Nucleus accumbens (tissue), 56 donors: ENCODE data around the gene COG2.
"Not testable (repeated sequence)": the region's sequence is repeated elsewhere in the genome, so short reads cannot be mapped to it uniquely, and the experiment has no call there.

Source experiments
- DNase-seq, 56 donors: peaks; one replicate each; lab custom pipeline; 2025; lab: John Stamatoyannopoulos, UW

Gene COG2

DNA sequence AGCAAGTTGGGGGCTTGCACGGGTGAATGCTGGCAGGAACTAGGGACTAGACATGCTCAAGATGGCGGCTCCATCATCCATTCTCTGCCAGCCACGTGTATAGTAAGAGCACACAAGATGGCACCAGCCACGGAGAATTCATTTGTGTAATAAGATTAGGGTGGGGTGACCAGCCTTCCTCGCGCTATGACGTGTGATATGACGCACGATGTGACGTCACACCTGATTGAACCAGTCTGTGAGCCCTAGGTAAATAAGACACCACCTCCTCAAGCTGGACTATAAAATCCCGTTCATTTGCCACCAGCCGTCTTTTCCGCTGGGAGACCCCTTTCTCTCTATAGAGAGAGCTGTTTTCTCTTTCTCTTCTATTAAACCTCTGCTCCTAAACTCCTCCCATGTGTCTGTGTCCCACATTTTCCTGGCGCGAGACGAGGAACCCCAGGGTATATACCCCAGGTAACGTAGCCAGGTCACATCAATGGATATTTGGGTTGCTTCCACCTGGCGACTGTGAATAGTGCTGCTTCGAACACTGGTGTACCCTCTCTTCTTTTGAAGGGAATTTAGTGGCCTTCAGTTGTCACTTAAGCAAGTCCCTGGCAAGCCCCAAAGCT lies 18.1 kb upstream of the COG2 start:
- no peak for DNase-seq

DNA sequence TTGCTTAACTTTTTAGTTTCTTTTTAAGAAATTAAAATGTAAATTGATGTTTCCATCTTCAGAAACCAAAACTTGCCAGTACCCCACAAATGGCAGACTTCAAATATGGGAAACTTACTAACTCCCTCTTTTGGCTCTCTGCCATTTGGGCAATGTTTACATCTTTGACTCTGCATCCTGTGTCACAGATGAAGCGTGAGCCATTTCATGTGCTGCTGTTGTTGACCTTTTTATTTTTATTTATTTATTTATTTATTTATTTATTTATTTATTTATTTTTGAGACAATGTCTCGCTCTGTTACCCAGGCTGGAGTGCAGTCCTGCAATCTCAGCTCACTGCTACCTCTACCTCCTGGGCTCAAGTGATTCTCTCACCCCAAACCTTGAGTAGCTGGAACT lies 16.0 kb upstream of the COG2 start:
- no peak for DNase-seq

GRCh38 chr1:230627767-230628166 lies 14.5 kb upstream of the COG2 start:
- no peak for DNase-seq

GRCh38 chr1:230629511-230629910 lies 12.8 kb upstream of the COG2 start:
- DNase-seq = no peak

DNA sequence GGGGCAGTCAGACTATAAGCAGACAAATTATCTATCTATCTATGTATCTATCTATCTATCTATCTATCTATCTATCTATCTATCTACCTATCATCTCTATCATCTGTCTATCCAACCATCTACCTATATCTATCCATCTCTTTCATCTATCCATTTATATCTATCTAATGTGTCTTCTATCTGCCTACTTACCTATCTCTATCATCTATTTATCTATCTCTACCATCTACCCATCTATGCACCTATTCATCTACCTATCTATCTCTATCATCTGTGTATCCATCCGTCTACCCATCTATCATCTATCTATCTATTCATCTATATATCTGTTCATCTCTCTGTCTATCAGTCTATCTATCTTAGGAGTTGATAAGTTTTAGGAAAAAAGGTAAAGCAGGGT lies 10.8 kb upstream of the COG2 start:
- DNase-seq = no peak

DNA sequence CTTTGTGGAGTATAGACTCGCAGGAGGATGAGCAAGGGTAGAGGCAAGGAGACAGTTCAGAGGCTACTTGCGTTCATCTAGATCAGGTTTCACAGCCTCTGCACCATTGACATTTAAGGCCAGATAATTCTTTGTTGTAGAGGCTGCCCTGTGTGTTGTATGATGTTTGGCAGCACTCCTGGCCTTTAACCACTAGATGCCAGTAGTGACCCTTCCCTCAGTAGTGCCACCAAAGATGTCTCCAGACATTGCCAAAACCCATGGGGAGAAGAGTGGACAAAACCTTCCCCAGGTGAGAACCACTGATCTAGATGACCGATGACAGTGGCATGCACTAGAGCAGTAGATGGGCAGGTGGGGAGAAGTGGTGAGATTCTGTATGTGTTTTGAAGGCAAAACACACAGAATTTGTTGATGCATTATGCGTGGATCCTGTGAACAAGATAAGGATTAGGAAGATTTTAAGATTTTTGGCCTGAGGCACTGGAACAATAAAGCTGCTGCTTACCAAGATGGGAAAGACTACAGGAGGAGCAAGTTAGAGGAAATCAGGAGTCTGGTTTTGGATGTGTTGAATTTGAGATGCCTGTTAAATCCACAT lies 9.9 kb upstream of the COG2 start:
- DNase-seq = peak in 17 of 56 donors; percentile 2 to 43 (median 12)

- DNase-seq = no peak
Measured at GRCh38 chr1:230633469-230633868, 8.8 kb upstream of the COG2 start.

DNA sequence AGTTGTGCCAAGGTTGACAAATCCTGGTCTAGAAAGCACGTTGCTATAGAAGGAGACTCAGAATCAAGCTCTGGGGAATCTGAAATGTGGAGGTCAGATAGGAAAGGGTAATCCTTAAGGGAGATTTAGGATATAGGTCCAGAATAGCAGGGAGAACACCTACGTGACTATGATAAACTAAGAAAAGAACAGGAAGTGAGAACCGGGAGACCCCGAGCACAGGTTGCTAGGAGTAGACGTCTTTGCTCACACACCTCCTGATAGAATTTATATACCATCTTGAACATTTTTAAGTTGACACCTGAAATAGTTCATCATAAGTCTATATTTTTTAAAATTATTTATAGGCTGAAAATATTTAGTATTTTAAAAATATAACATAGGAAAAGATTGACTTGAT lies 7.9 kb upstream of the COG2 start:
- no peak for DNase-seq

GRCh38 chr1:230636575-230637148 lies 5.6 kb upstream of the COG2 start:
- DNase-seq = no peak

GRCh38 chr1:230639714-230640209 lies 2.5 kb upstream of the COG2 start:
- DNase-seq = no peak

- DNase-seq = no peak
Measured at GRCh38 chr1:230641346-230641745, 935 bp upstream of the COG2 start.

- peak in 1 of 56 donors; percentile 35 for DNase-seq
Measured at GRCh38 chr1:230641900-230642262, 400 bp upstream of the COG2 start.

DNA sequence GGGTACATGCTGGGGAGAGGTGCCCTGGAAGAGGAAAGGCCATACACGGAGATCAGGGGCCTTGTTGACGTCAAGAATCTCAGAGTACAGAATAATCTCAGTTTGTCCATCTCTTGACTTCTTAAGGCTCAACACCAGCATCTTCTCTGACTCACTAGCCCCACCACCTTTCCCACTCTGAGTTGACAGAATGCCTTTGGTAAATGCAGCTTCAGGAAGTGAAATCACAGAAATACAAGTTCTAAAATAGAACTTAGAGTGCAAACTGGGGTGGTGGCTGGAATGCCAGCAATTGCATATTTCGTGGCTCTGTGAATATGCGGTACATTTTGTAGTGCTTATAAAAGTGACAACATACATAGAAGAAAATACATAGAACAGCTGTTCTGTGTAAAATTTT lies 1.6 kb downstream of the COG2 start:
- no peak for DNase-seq

GRCh38 chr1:230646710-230647302 lies 4.5 kb downstream of the COG2 start:
- no peak for DNase-seq

- DNase-seq = no peak
Measured at GRCh38 chr1:230647321-230647720, 5.0 kb downstream of the COG2 start.

DNA sequence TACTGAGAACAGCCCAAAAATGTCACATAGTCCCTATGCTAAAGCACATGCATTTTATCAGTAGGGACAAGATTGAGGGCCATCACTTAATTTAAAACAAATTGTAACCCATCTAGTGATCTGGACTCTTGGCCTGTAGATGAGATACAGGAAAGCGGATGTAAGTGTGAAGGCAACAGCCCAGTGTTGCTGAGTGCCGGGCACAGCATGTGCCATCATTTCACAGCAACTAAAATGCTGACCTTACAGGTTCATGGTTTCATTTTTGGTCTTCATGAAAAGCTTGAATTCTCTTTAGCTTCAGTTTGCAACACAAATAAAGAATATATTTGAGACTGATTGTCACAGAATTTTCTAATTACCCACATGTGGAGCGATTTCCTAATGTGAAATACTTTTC lies 5.8 kb downstream of the COG2 start:
- no peak for DNase-seq

GRCh38 chr1:230650300-230650699 lies 8.0 kb downstream of the COG2 start:
- DNase-seq = no peak

- no peak for DNase-seq
Measured at GRCh38 chr1:230651235-230651634, 9.0 kb downstream of the COG2 start.

- DNase-seq = not testable (repeated sequence)
Measured at GRCh38 chr1:230656719-230657118, 14.4 kb downstream of the COG2 start.

GRCh38 chr1:230658103-230658502 lies 15.8 kb downstream of the COG2 start:
- not testable (repeated sequence) for DNase-seq

- DNase-seq = no peak
Measured at GRCh38 chr1:230658691-230659090, 16.4 kb downstream of the COG2 start.

GRCh38 chr1:230661976-230662375 lies 19.7 kb downstream of the COG2 start:
- no peak for DNase-seq
